ENCODE results near the gene DRG1. TPM values are rescaled to one million over a fixed set of nuclear protein-coding genes. Genes with fewer than 3 reads are reported as not detected.

The DRG1 gene
- polyA plus RNA-seq, 2 of the 4 experiments (the other 2 are of a cell fraction) = 77.5 to 90.4 TPM

DNA sequence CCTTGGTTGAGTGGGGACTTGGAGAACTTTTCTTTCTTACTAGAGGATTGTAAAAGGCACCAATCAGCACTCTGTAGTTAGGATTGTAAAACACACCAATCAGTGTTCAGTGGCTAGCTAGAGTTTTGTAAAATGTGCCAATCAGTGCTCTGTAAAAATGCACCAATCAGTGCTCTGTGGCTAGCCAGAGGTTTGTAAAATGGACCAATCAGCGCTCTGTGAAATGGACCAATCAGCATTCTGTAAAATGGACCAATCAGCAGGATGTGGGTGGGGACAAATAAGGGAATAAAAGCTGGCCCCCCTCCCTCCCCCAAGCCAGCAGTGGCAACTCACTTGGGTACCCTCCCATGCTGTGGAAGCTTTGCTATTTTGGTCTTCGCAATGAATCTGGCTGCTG is 5.5 kb upstream of the DRG1 start:
- Histone ChIP-seq H3K4me2 (no peak overlapping the region), H3K27ac (no peak overlapping the region), H3K4me3 (no peak overlapping the region), H3K4me1 (no peaks in the 10 kb centered on the region), H3K9me3 (no peaks in the 10 kb centered on the region)
- WGBS (ENCODE audit: missing lambda C conversion rate) = 79% methylated on average over 2 of the region's 2 CpGs
- TF ChIP-seq PHF8 (IDR thresholded peaks at IDR 0.05; ENCODE audit: borderline replicate concordance, low read depth) = no peak
- TF ChIP-seq RCOR1 (IDR thresholded peaks at IDR 0.05; ENCODE audit: low read depth, low read length) = no peak
- TF ChIP-seq EHMT2 (IDR thresholded peaks at IDR 0.05; ENCODE audit: low read depth) = no peak
- TF ChIP-seq POLR2A (IDR thresholded peaks at IDR 0.05; ENCODE audit: low read length) = no peak
- TF ChIP-seq FOSL2 (IDR thresholded peaks at IDR 0.05) = no peak
- TF ChIP-seq FOSL2 (CRISPR knock-in tag; IDR thresholded peaks at IDR 0.05) = no peak
- TF ChIP-seq HMGXB4 (CRISPR knock-in tag; IDR thresholded peaks at IDR 0.05; ENCODE audit: borderline replicate concordance) = no peak
- TF ChIP-seq ATOH8 (CRISPR knock-in tag; IDR thresholded peaks at IDR 0.05; ENCODE audit: low read depth) = no peak
- no peak for TF ChIP-seq GATA3 (IDR thresholded peaks at IDR 0.05; ENCODE audit: borderline replicate concordance)
- TF ChIP-seq SREBF2 (IDR thresholded peaks at IDR 0.05) = no peak
- TF ChIP-seq RNF2 (IDR thresholded peaks at IDR 0.05; ENCODE audit: borderline replicate concordance, low read depth) = no peak
- TF ChIP-seq HOXB13 (CRISPR knock-in tag; IDR thresholded peaks at IDR 0.05; ENCODE audit: low read depth) = no peak
- TF ChIP-seq, protein P1, sequence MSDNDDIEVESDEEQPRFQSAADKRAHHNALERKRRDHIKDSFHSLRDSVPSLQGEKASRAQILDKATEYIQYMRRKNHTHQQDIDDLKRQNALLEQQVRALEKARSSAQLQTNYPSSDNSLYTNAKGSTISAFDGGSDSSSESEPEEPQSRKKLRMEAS (IDR thresholded peaks at IDR 0.05) = no peak
- TF ChIP-seq NPAS2 (CRISPR knock-in tag; IDR thresholded peaks at IDR 0.05; ENCODE audit: borderline replicate concordance) = no peak
- no peak for TF ChIP-seq FOXS1 (CRISPR knock-in tag; IDR thresholded peaks at IDR 0.05)
- no peak for TF ChIP-seq MAFK (IDR thresholded peaks at IDR 0.05; ENCODE audit: partially characterized antibody)
- no peak for TF ChIP-seq POLR2AphosphoS2 (conservative IDR thresholded peaks at IDR 0.05; ENCODE audit: low read length)
- no peak for TF ChIP-seq RAD21 (conservative IDR thresholded peaks at IDR 0.05 in 1 of 2, IDR thresholded peaks at IDR 0.05 in 1 of 2)
- TF ChIP-seq REST (IDR thresholded peaks at IDR 0.05) = no peak
- FAIRE-seq (no peak), DNase-seq (ENCODE audit: low read depth in 1 of 2, low spot score in 1 of 2) (peak in 1 of 2 experiments; percentile 6), ATAC-seq (no peak)
- POLR2A ChIA-PET = no interaction called here
- CTCF ChIA-PET = interaction anchor here (1.0 kb wide), 1 partner anchor 13 kb away, joined by 3 read pairs; no protein-coding TSS in a partner anchor

- POLR2A ChIA-PET = no interaction called here
These were observed 5.1 kb upstream of the DRG1 start for GRCh38 chr22:31394326-31394725.

More at GRCh38 chr22:31394326-31394725, 5.1 kb upstream of the DRG1 start:
- no peak for DNase-seq (ENCODE audit: low read depth in 1 of 2, low spot score in 1 of 2)
- CTCF ChIA-PET = no interaction called here
- H3K9me3 ChIP-seq = no peaks in the 10 kb centered on the region
- no peak overlapping the region for H3K4me2 ChIP-seq
- no peak for ATAC-seq
- no peak for FAIRE-seq
- no peak for TF ChIP-seq RFX5 (IDR thresholded peaks at IDR 0.05)
- no peak for TF ChIP-seq HOXB5 (CRISPR knock-in tag; IDR thresholded peaks at IDR 0.05)
- no peak for TF ChIP-seq RAD21 (conservative IDR thresholded peaks at IDR 0.05 in 1 of 2, IDR thresholded peaks at IDR 0.05 in 1 of 2)
- TF ChIP-seq EHF (CRISPR knock-in tag; IDR thresholded peaks at IDR 0.05) = no peak
- TF ChIP-seq CHD2 (IDR thresholded peaks at IDR 0.05; ENCODE audit: low read length, partially characterized antibody) = no peak
- TF ChIP-seq POLR2A (IDR thresholded peaks at IDR 0.05; ENCODE audit: low read length) = no peak
- TF ChIP-seq MAFK (IDR thresholded peaks at IDR 0.05; ENCODE audit: partially characterized antibody) = no peak
- no peak for TF ChIP-seq HOXB13 (CRISPR knock-in tag; IDR thresholded peaks at IDR 0.05; ENCODE audit: low read depth)
- no peak for TF ChIP-seq CBX2 (IDR thresholded peaks at IDR 0.05; ENCODE audit: borderline replicate concordance, low read depth)
- no peak for TF ChIP-seq ZSCAN20 (CRISPR knock-in tag; IDR thresholded peaks at IDR 0.05)
- WGBS (ENCODE audit: missing lambda C conversion rate) = 66% methylated on average over 3 of the region's 3 CpGs
- H3K4me3 ChIP-seq = no peak overlapping the region
- no peaks in the 10 kb centered on the region for H3K4me1 ChIP-seq
- H3K27ac ChIP-seq = no peak overlapping the region

Measured in A549 (cell line).